ENCODE results near the gene CA5A.

- TF ChIP-seq POLR2A (IDR thresholded peaks at IDR 0.05), result no peak
- no peak for TF ChIP-seq CTCF (IDR thresholded peaks at IDR 0.05)
- no peak for TF ChIP-seq POLR2AphosphoS5 (IDR thresholded peaks at IDR 0.05)
- TF ChIP-seq EP300 (IDR thresholded peaks at IDR 0.05; ENCODE audit: low read depth), result no peak
Measured at GRCh38 chr16:87843678-87844105, 92.6 kb downstream of the CA5A start.

Measured in transverse colon (tissue), 4 donors.